ENCODE measurements around the gene OR7D2.

The OR7D2 gene

DNA sequence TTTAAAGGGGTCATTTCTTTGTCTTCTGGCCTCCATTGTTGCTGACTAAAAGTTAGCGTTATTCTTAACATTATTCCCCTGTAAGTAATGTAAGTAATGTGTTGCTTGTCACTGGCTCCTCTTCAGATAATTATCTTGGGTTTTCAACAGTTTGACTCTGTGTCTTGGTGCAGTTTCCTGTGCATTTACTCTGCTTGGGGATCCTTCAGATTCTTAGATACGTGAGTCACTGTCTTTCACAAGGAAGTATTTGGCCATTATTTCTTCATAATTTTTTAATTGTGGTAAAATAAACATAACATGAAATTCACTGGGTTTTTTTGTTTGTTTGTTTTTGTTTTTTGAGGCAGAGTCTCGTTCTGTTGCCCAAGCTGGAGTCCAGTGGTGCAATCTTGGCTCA lies 13.5 kb upstream of the OR7D2 start:
- ATAC-seq (ENCODE audit: low read depth) = no peak
- DNase-seq (ENCODE audit: low spot score) = no peak
- no peaks in the 10 kb centered on the region for H3K4me1 ChIP-seq (ENCODE audit: insufficient read depth, poor library complexity, severe bottlenecking)
- TF ChIP-seq, protein P1, sequence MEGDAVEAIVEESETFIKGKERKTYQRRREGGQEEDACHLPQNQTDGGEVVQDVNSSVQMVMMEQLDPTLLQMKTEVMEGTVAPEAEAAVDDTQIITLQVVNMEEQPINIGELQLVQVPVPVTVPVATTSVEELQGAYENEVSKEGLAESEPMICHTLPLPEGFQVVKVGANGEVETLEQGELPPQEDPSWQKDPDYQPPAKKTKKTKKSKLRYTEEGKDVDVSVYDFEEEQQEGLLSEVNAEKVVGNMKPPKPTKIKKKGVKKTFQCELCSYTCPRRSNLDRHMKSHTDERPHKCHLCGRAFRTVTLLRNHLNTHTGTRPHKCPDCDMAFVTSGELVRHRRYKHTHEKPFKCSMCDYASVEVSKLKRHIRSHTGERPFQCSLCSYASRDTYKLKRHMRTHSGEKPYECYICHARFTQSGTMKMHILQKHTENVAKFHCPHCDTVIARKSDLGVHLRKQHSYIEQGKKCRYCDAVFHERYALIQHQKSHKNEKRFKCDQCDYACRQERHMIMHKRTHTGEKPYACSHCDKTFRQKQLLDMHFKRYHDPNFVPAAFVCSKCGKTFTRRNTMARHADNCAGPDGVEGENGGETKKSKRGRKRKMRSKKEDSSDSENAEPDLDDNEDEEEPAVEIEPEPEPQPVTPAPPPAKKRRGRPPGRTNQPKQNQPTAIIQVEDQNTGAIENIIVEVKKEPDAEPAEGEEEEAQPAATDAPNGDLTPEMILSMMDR (IDR thresholded peaks at IDR 0.05; ENCODE audit: poor library complexity, severe bottlenecking) = no peak
- no peaks in the 10 kb centered on the region for H3K9me3 ChIP-seq (ENCODE audit: severe bottlenecking)
- H3K36me3 ChIP-seq (ENCODE audit: low read depth) = peaks cover 55% of the 10 kb centered on the region
- no peaks in the 10 kb centered on the region for H3K27me3 ChIP-seq (ENCODE audit: insufficient read depth, poor library complexity, severe bottlenecking)
- H3K4me3 ChIP-seq (ENCODE audit: severe bottlenecking) = no peak overlapping the region
- no peak overlapping the region for H3K27ac ChIP-seq (ENCODE audit: poor library complexity, severe bottlenecking)

GRCh38 chr19:9166846-9167245 lies 11.9 kb upstream of the OR7D2 start:
- H3K27me3 ChIP-seq (ENCODE audit: insufficient read depth, poor library complexity, severe bottlenecking) = no peaks in the 10 kb centered on the region
- H3K4me1 ChIP-seq (ENCODE audit: insufficient read depth, poor library complexity, severe bottlenecking) = no peaks in the 10 kb centered on the region
- H3K36me3 ChIP-seq (ENCODE audit: low read depth) = peaks cover 39% of the 10 kb centered on the region
- TF ChIP-seq, protein P1 (IDR thresholded peaks at IDR 0.05; ENCODE audit: poor library complexity, severe bottlenecking) = no peak
- no peaks in the 10 kb centered on the region for H3K9me3 ChIP-seq (ENCODE audit: severe bottlenecking)
- no peak overlapping the region for H3K4me3 ChIP-seq (ENCODE audit: severe bottlenecking)
- H3K27ac ChIP-seq (ENCODE audit: poor library complexity, severe bottlenecking) = no peak overlapping the region
- ATAC-seq (ENCODE audit: low read depth) = no peak
- DNase-seq (ENCODE audit: low spot score) = no peak

DNA sequence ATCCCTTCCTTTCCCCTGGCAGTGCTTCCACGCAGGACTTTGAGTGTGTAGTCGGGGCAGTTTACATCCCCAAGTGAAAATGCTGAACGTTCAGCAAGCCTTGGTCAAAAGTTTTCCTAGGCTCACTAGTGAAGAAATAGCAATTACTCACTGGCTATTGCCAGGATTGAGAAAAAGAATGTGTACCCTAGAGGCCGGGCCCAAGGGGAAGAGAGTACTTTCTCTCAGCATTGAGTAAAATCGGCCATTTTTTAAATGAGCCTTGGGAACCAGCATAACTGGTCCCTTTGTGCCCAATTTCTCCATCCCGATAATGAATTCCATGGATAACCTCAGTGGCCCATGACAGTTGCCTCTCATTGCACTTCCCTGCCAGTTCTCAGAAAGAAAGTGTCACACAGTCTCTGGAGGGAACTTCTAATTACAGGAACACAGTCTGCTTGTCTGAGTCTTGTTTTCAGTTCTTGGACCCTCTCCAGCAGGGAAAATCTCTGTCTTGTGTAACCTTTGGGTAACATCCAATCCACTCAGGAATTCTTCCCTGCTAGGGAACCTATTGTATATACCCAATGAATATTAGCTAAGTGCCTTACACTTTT lies 7.3 kb upstream of the OR7D2 start:
- DNase-seq (ENCODE audit: low spot score) (no peak), ATAC-seq (ENCODE audit: low read depth) (no peak)
- Histone ChIP-seq H3K27ac (ENCODE audit: poor library complexity, severe bottlenecking) (no peak overlapping the region), H3K27me3 (ENCODE audit: insufficient read depth, poor library complexity, severe bottlenecking) (no peaks in the 10 kb centered on the region), H3K9me3 (ENCODE audit: severe bottlenecking) (no peaks in the 10 kb centered on the region), H3K4me1 (ENCODE audit: insufficient read depth, poor library complexity, severe bottlenecking) (no peaks in the 10 kb centered on the region), H3K4me3 (ENCODE audit: severe bottlenecking) (no peak overlapping the region), H3K36me3 (ENCODE audit: low read depth) (no peaks in the 10 kb centered on the region)
- TF ChIP-seq, protein P1 (IDR thresholded peaks at IDR 0.05; ENCODE audit: poor library complexity, severe bottlenecking) = no peak

- TF ChIP-seq, protein P1 (IDR thresholded peaks at IDR 0.05; ENCODE audit: poor library complexity, severe bottlenecking) = no peak
- Histone ChIP-seq H3K9me3 (ENCODE audit: severe bottlenecking) (no peaks in the 10 kb centered on the region), H3K4me1 (ENCODE audit: insufficient read depth, poor library complexity, severe bottlenecking) (no peaks in the 10 kb centered on the region), H3K27ac (ENCODE audit: poor library complexity, severe bottlenecking) (no peak overlapping the region), H3K27me3 (ENCODE audit: insufficient read depth, poor library complexity, severe bottlenecking) (no peaks in the 10 kb centered on the region), H3K4me3 (ENCODE audit: severe bottlenecking) (no peak overlapping the region), H3K36me3 (ENCODE audit: low read depth) (no peaks in the 10 kb centered on the region)
- no peak for ATAC-seq (ENCODE audit: low read depth)
- no peak for DNase-seq (ENCODE audit: low spot score)
Observed at GRCh38 chr19:9175326-9175725, 3.5 kb upstream of the OR7D2 start.

DNA sequence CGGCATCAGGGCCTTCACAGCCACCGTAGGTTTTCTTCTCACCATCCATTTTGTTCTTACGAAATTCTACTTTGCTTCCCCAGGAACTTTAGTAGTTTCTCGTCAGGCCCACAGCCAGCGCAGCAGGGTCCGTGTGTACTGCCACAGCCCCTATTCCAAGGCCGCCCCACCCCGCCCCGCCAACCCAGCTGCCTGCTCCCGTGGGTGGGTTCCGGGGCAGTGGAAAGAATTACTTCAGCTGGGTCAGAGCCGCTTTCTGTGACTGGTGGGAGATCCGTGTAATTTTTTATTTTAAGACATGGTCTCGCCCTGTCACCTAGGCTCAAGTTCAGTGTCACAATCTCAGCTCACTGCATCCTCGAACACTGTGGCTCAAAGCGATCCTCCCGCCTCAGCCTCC lies 4.2 kb downstream of the OR7D2 start:
- no peaks in the 10 kb centered on the region for H3K9me3 ChIP-seq (ENCODE audit: severe bottlenecking)
- DNase-seq (ENCODE audit: low spot score) = no peak
- no peak for ATAC-seq (ENCODE audit: low read depth)
- H3K4me3 ChIP-seq (ENCODE audit: severe bottlenecking) = no peak overlapping the region
- H3K27ac ChIP-seq (ENCODE audit: poor library complexity, severe bottlenecking) = no peak overlapping the region
- TF ChIP-seq, protein P1 (IDR thresholded peaks at IDR 0.05; ENCODE audit: poor library complexity, severe bottlenecking) = no peak
- no peaks in the 10 kb centered on the region for H3K36me3 ChIP-seq (ENCODE audit: low read depth)
- no peaks in the 10 kb centered on the region for H3K27me3 ChIP-seq (ENCODE audit: insufficient read depth, poor library complexity, severe bottlenecking)
- H3K4me1 ChIP-seq (ENCODE audit: insufficient read depth, poor library complexity, severe bottlenecking) = no peaks in the 10 kb centered on the region
